HG02973 (cell line): ENCODE measurements around the gene BTNL2.
A peak's percentile ranks its signal among the peaks of the same experiment; 100 is the strongest.

ENCODE experiments used
- ATAC-seq: cut with Tn5 transposase; IDR thresholded peaks from one replicate; pipeline ENCODE4 v1.9.1; 2021; ENCODE audit warnings: moderate library complexity; ENCODE audit not compliant: unreplicated experiment

Gene BTNL2

DNA sequence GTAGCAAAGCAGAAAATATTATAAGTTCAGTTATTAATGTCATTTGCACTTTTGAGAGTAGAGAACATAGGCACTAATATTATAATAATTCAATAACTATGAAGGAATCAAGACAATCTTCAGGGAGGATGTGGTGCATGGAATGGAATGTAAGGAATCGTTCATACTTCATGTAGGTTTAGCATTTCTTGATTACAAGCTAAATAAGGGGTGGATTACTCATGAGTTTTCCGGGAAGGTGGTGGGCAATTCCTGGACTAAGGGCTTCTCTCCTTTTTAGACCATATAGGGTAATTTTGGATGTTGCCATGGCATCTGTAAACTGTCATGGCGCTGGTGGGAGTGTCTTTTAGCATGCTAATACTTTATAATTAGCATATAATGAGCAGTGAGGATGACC lies 9.1 kb upstream of the BTNL2 start:
- no peak for ATAC-seq

DNA sequence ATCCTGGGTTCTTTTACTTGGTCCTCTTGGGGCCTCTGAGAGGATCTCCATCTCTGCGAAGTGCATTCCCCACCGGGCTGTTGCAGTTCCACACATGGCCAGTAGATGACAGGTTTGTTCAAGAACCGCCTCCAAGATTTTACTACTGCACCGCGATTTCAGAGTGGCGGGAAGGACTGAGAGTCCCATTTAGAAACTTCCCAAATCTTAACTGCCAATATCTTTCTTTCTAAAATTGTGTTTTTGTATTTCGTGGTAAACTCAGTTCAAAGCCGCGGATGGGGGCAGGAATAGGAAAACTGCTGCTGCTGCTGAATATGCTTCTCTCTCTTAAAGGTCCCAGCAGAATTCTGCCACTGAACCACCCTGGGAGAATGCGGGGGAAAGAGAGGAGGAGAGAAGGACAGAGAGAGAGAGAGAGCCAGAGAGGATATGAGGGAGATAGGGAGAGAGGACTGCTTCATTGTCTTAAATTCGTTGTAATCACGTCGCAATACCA lies 8.6 kb upstream of the BTNL2 start:
- ATAC-seq: no peak

DNA sequence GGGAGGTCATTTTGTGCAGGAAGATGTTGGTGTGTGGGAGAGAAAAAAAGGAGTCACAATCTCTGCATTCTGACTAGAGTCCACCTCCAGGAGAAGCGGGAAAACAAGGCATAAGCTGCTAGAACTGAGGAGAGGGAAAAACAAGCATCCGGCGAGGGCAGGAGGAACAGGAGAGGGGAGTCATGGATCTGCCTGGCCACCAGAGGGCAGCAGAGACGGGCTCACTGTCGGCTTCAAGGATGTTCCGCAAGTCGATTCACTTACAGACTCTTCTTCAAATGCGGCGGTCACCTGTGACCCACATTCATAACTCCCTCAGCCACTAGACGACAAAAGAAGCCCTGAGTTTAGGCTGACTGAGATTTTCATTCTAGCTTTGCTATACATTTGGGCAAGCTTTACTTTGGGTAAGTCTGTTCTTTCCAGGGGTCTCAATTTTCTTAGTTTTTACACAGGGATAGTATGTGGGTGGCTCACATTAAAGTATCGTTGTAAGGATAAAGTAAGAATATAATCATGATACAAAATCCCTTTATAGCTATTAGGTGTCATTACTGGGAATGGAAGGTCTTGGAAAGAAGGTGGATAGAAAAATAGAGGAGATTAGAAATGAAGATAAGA lies 6.6 kb upstream of the BTNL2 start:
- no peak for ATAC-seq

DNA sequence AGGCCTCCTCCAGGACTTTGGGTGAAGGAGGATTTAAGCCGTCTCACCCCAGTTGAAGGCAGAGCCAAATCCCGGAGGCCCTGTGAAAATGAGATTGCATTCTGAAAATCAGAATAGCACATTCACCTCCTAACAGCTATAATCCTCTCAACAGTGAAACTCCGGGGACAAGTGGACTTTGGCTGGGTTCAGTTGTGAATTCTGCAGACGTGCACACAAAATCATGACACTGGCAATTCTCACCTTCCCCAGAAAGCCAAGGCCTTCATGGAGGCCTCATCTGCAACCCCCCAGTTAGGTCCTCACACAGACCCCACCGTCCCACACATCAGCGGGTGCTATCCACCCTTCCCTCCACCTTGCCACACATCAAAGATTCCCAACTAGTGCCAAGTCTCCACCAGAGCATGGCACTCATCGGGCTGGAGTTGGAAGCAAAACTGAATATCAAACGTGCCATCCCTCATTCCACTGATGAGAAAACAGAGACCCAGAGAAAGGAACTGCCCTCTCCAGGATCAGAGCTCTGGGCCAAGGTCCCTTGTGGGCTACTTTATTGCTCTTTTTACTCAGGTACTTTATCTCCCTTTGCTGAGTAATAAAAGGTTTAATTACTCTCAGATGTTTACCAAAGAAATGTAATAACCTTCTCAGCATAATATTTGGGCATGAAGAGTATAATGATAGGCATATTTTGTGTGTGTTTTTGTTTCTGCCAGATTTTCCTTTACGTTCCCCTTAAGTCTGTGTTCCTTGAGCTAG lies 4.8 kb upstream of the BTNL2 start:
- no peak for ATAC-seq

DNA sequence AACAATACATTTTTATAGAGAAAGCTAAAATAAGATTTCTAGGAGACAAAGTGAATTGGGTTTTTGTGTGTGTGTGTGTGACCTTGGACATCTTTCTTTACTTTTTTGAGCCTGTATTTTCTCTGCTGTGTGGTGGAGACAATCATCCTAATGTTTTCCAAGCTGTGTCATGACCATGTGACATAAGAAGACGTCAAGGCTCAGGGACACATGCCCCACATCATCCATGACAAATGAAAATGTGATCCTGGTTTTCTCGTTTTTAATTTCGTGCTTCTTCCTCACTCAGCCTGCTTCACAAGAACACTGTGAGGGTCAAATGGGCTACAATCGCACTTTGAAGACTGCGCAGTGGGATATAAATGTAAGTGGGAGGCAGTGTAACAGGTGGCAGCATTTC lies 3.9 kb upstream of the BTNL2 start:
- ATAC-seq: no peak

DNA sequence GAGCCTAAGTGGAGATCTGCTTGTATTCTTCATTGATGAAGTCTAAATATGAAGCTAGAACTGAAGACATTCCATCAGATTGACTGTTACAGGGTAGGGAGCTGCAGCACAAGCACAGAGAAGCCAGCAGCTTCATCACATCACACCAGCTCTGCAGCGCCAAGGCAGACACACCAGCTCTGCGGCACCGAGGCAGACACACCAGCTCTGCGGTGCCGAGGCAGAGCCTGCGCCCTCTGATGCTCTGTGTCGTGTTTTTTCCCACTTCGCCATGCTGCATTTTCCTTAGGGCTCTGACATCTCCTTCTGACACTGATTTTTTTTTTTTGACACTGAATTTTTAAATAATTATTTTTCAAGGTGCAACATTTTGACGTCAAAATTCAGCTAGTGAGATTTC lies 784 bp downstream of the BTNL2 start:
- no peak for ATAC-seq

DNA sequence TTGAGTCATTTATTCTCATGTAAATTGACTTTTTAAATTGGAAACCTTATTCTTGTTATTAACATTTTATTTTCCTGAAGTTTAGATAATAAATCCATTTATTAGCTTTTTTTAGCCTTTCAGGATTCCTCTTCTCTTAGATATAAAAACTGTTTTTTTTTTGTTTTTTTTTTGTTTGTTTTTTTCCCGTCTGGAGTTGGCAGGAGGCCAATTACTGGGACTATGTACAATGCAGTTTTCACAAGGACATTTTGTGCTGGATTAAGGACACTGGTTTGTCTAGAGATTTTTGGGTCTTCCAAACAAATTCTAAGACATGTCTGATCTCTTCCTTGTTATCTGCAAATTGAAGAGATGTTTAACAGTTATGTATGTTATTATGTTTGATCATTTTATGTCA lies 1.3 kb downstream of the BTNL2 start:
- ATAC-seq: no peak

DNA sequence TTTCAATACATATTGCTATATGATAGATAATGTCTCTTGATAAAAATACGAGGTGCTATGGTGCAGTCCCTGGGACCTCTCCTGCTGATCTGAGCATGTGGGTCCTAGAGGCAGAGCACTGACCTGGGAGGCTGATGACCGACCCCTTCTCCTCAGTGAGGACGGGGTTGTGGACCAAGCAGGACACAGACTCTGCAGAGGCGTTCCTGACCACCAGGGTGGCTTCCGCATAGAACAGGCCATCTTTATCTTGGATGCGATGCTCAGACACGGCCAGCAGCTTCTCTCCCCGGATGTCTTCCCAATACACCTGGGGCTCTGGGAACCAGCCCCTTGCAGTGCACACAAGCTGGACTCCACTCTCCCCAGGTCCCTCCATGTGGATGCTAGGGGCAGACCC lies 4.2 kb downstream of the BTNL2 start:
- ATAC-seq: no peak

DNA sequence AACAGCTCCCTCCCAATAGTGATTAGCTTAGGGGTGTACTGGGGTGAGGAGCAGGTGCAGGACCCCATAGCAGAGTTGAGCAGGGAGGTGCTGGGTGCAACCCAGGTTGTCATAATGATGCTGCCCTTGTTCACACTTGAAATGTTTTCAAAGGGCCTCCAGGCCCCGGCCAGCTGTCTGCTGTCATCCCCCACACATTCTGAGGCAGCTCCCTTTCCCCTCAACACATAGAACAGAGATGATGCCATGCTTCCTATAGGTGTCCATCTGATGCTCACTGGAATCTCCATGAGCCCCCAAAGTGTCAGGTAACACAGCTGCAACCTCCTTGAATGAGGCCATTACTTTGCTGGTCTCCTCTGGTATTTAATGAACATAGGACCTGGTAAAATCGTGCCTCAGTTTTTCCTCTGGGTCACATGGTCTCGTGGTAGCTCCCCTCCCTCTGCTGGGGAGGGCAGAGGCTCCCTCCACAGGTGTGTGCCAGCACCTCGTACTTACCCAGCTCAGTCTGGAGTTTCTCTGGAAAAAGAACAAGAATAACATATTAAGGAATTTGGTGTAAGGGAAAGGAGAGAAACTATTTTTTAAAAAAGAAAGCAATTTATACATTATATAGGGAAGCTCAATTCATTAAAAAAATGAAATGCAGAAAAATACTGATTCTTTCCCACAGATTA lies 5.6 kb downstream of the BTNL2 start:
- no peak for ATAC-seq

DNA sequence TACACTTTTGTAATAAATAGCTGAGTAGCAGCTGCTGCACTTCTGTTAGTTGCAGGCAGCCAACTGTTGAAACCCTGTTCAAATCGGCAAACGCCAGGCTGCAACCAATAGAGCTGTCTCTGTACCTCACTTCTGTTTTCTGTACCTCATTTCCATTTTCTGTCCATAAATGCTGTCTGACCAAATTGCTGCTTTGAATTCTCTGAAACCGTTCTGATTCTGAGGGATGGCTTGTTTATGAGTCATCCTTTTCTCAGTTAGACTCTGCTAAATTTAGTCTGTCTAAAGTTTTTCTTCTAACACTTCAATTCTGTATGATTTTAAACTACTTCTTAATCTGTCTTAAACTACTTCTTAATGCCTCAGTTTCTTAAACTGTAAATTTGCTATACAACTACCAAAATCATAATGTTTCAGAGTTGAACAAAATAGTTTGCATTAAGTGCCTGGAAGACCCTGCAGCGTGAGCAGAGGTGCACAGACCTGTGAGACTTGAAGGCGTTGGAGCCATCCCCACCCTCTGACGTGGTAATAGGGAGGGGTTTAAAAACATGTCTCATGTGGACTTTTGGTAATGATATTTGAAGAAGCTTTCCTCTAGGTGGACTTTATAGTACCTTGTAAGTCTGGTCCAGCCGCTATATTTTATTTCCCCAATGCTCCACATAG lies 9.6 kb downstream of the BTNL2 start:
- peak; percentile 68 for ATAC-seq

DNA sequence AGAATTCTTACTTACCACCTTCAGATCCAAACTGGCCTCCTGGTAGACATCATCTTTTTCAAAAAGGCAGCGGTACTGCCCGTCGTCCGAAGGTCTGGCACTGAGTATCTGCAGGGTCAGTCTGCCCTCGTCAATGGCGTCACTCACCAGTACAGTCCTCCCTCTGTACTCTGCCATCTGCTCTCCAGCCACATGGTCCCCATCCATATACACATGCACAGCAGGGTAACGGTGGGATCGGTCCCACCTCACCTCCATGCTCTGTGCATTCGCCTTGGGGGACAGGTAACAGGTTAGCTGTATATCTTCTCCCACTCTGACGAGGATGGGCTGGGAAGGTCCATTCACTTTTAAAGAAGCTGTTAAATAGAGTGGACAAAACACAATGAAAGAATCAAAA lies 11.0 kb downstream of the BTNL2 start:
- ATAC-seq: no peak

DNA sequence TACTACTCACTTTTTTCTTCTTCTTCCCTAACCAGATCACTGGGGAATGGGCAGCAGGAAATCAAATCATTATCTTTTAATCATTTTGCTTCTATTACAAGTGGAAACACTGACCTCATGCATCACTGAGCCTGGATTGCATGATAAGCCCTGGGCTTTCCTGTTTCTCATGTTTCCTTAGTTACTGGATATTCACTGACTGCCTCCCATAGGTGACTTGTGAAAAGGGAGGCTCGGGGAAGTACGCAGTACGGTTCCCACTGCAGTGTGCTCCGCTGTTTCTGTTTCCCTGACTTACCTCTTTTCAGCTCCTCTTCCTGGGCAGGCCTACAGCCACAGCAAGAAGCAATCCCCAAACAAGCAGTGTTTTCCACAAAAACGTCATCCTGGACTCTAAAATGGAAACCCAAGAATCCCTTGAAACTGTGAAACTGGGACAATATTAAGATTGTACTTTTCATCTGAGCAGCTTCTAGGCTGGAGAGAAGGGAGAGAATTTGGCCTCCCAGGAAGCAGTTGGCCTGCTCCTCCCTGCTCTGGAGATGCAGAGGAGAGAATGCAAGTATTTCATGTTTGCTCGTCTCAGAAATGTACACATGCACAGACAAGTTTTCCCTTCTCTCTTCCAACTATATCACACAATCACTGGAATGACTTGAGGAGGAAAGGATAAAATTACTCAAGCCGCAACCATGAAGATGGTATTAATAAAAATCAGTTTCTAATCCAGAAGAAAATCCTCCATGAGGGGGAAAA lies 13.1 kb downstream of the BTNL2 start:
- no peak for ATAC-seq

DNA sequence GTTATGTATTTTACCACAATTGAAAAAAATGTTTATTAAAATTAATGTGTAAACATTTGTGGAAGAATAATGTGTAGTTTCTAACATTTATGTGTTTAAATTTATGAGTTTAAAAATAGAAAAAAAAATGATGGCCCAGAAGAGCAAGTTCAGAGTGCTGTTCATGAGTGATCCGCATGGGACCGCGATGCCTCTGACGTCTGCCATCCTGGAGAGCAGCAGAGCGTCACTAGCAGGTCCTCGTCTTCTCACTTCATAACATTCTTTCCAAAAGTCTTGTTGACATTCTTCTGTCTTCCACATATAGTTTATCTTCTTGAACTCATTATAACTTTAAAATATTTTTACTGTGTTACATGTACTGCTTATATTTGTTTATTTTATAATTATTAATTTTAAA lies 15.5 kb downstream of the BTNL2 start:
- no peak for ATAC-seq

DNA sequence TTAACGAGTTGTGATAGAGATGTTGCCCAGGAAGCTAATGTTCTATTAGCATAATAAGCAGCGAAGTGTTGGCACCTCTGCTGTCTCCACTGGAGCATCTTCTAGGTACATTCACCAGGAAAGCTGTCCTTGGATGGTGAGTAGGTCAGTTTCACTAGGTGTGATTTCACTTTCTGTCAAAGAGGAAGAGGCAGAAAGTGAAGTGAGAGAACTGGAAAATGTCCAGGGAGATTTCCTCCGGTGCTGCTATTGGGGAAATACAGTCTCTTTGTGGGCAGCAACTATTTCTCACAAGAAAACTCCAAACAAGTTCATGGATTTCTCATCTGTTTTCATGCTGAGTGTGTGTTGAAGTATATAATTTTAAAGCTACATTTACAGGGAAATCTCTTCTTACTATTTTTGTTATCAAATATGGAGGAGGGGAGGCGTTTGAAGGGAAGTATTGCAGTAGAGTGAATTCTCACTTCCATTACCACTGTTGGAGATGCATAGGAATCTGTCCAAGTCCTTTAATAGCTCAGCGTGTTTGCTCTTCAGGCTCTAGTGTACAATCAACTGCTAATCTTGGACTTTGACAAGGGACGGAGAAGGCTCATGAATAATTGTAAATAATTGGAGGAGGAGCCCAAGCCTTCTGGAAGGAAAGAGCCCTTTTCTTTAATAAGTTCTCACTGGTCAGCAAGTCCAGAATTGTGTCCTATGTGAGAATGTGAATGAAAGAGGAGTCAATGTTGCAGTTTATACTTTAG lies 19.2 kb downstream of the BTNL2 start:
- ATAC-seq: no peak

DNA sequence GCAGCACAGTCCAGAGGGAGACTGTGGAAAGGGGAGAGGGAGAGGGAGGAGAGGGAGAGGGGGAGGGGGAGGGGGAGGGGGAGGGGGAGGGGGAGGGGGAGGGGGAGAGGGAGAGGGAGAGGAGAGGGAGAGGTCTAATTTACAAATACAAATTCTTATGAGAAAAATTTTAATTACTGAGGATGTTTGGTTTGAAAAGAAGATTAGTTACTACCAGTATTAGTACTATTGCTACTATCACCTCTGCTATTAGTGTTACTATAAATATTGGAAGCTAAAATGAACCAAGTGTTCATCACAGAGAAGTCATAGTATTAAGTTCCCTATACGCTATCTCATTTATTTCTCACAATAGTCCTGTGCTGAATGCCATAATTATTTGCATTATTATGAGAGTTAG lies 20.9 kb downstream of the BTNL2 start:
- no peak for ATAC-seq

DNA sequence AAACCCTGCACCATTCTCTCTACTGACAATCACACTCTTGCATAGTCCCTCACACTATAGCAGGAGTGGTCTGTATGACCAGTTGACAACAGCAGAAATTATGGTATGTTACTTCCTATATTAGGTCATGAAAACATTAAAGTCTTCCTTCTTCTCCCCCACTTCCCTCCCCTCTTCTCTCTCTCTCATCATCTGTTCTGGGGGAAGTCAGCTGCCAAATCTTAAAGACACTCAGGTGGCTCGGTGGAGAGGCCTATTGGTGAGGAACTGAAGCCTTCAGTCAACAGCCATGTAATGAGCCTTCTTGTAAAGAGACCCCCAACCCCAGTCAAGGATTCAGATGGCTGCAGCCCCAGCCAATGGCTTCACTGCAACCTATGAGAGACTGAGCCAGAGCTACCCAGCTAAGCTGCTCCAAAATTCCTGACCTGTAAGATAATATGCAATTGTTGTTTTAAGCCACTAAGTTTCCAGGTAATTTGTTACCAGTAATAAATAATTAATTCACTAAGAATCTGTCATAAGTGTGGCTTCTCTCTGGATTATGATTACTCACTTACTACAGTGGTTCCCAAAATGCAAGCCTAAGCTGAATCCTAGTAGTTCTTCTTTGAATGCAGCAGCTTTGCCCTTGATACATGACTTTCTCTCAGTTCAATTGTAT lies 24.1 kb downstream of the BTNL2 start:
- ATAC-seq: no peak

DNA sequence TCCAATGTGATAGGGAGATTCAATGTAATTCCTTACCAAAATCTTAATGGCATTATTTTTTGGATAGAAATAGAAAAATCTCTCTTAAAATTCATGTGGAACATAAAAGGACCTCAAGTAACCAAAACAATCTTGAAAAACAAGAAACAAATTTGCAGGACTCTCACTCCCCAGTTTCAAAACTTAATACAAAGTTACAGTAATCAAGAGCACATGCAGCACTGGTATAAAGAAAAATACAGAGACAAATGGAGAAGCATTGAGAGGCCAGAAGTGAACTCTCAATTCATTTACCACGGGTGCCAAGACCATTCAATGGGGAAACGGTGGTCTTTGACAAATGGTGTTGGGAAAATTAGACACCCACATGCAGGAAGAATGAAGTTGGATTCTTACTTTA lies 27.4 kb downstream of the BTNL2 start:
- ATAC-seq: no peak

DNA sequence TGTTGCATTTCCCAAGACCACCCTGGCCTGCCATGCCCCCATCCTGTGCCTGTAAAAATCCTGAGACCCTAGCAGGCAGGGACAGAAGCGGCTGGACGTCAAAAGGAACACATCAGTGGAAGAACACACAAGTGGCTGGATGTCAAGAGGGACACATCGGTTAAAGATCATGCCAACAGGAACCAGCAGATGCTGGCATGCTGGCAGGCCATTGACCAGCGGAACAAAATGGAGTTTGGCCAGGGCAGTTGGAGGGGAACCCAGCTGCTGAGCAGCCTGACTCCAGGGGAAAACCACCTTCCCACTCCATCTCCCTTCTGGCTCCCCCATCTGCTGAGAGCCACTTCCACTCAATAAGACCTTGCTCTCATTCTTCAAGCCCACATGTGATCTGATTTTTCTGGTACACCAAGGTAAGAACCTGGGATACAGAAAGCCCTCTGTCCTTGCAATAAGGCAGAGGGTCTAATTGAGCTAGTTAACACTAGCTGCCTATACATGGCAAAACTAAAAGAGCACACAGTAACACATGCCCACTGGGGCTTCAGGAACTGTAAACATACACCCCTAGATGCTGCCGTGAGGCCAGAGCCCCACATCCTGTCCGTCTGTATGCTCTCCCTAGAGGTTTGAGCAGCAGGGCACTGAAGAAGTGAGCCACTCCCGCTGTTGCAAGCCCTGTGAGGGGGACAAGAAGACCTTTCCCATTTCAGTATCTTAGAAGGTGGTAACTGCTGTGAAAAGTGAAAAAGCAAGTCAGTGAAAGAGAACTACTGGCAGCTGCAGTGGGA lies 31.0 kb downstream of the BTNL2 start:
- no peak for ATAC-seq

DNA sequence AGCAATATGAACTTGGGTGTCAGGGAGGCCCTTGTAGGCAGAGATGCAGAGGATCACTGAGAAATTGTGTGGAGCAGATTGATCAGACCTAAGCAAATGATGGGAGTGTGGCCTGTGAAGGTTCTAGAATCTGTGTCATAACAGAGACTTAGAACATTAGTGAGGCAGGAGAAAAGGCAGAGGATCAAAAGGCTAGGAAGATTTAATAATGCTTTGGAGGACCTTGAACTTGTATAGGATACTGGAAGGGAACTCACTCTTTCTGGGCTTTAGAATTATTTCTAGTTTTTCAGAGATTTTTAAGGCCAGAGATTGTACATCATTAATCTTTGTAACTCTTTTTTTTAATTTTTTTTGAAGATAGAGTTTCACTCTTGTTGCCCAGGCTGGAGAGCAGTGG lies 35.2 kb downstream of the BTNL2 start, which contains the start of gene TSBP1:
TSBP1 (minus strand) TSS at position 101 of the 400 bp plus-strand sequence. CDS start 197 bp downstream, outside the sequence.
- no peak for ATAC-seq
